SJCRH30 (cell line): ENCODE data around the gene SIRT7. TPM values are rescaled to one million over a fixed set of nuclear protein-coding genes. Genes with fewer than 3 reads are reported as not detected.
"Not testable (repeated sequence)": the region's sequence is repeated elsewhere in the genome, so short reads cannot be mapped to it uniquely, and the experiment has no call there.

Experiments
- DNase-seq, 2 experiments: peaks; one replicate each; pipeline ENCODE4 v3.0.0-alpha.2; 2015 to 2020
- H3K27ac ChIP-seq: fragments of 250-450 bp; sonication (Bioruptor Pico); 2 replicates; pipeline ENCODE4 v1.5.1; 2020; ENCODE audit warnings: mild to moderate bottlenecking, moderate library complexity
- H3K27me3 ChIP-seq: fragments of 250-450 bp; sonication (Bioruptor Pico); 2 replicates; pipeline ENCODE4 v1.5.1; 2020; ENCODE audit warnings: mild to moderate bottlenecking, moderate library complexity
- H3K36me3 ChIP-seq: fragments of 250-450 bp; sonication (Bioruptor Pico); 2 replicates; pipeline ENCODE4 v1.5.1; 2020; ENCODE audit warnings: mild to moderate bottlenecking, moderate library complexity
- H3K4me1 ChIP-seq: fragments of 250-450 bp; sonication (Bioruptor Pico); 2 replicates; pipeline ENCODE4 v1.5.1; 2020; ENCODE audit warnings: mild to moderate bottlenecking, moderate library complexity
- H3K4me3 ChIP-seq: fragments of 250-450 bp; sonication (Bioruptor Pico); 2 replicates; pipeline ENCODE4 v1.5.1; 2020; ENCODE audit warnings: mild to moderate bottlenecking, moderate library complexity
- H3K9me3 ChIP-seq: fragments of 250-450 bp; sonication (Bioruptor Pico); replicated peaks from 2 replicates; pipeline ENCODE4 v1.5.1; 2020; ENCODE audit warnings: mild to moderate bottlenecking, moderate library complexity
- total RNA-seq: library from RNA; depleted of rRNA; stranded (reverse); fragments of >200 nt; shearing (Covaris generic); gene quantifications from 2 replicates; pipeline ENCODE4 v1.2.3, GENCODE V29; 2014

Gene SIRT7
- total RNA-seq, 1 experiment from 2014 or later: 23.5 TPM

- Histone ChIP-seq H3K4me3 (no peak overlapping the region), H3K4me1 (peaks cover 25% of the 10 kb centered on the region), H3K9me3 (peaks cover 4% of the 10 kb centered on the region; the same call in 1 of the 2 replicates), H3K27ac (no peak overlapping the region), H3K36me3 (no peaks in the 10 kb centered on the region), H3K27me3 (peaks cover 5% of the 10 kb centered on the region; the same call in 1 of the 2 replicates)
- no peak for DNase-seq
Observed at GRCh38 chr17:81957691-81958432, 39.9 kb upstream of the SIRT7 start.

DNA sequence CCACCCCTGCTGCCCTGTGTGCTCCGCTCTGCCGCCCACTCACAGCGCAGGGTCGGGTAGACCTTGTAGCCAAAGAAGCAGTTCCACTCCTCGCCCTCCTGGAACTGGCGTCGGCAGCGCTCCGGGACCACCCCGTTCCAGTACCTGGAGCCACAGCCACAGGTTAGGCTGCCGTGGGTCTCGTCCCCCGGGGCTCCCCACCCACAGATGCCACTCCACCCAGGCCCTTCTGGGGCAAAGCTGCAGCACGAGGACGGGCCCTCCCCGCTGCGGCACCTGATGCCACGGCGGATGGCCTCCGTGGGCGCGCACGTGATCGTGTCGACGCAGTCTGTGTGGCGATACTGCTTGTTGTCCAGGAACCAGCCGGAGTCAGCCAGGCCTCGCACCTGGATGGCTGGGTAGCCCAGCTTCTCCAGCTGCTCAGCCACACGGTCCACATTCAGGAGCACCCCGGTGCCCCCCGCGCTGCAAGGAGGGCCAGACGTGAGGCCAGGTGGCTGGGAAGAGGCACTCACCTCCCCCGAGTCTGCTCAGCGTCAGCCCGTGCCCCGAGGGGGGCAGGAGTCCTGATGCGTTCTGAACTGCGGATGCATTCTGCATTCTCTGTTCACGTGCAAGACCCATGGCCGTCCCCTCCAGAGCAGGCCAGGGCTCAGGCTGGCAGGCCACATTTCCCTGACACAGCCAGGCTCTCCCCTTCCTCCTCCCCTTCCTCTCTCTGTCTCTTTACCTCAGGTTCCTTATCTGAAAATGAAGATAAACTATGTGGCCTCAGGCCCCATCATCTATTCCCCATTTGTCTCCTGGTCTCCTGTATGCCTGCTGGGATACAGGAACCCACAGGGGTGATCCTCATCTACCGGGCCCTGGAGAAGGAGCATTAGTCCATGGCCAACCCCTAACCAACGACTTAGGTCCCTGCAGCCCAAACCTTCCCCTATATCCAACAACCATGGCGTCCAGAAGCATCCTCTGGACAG is 38.9 kb upstream of the SIRT7 start:
- no peak for DNase-seq
- H3K9me3 ChIP-seq: peaks cover 4% of the 10 kb centered on the region; the same call in 1 of the 2 replicates
- peaks cover 16% of the 10 kb centered on the region for H3K4me1 ChIP-seq
- no peak overlapping the region for H3K4me3 ChIP-seq
- peaks cover 8% of the 10 kb centered on the region; the same call in 1 of the 2 replicates for H3K27me3 ChIP-seq
- H3K27ac ChIP-seq: no peak overlapping the region
- no peaks in the 10 kb centered on the region for H3K36me3 ChIP-seq

- no peak overlapping the region for H3K4me3 ChIP-seq
- peaks cover 10% of the 10 kb centered on the region; the same call in 1 of the 2 replicates for H3K27me3 ChIP-seq
- no peak overlapping the region for H3K27ac ChIP-seq
- DNase-seq: no peak
- H3K4me1 ChIP-seq: peaks cover 14% of the 10 kb centered on the region
- H3K36me3 ChIP-seq: no peaks in the 10 kb centered on the region
- peaks cover 4% of the 10 kb centered on the region; the same call in 1 of the 2 replicates for H3K9me3 ChIP-seq
Observed at GRCh38 chr17:81955756-81956544, 38.0 kb upstream of the SIRT7 start.

DNA sequence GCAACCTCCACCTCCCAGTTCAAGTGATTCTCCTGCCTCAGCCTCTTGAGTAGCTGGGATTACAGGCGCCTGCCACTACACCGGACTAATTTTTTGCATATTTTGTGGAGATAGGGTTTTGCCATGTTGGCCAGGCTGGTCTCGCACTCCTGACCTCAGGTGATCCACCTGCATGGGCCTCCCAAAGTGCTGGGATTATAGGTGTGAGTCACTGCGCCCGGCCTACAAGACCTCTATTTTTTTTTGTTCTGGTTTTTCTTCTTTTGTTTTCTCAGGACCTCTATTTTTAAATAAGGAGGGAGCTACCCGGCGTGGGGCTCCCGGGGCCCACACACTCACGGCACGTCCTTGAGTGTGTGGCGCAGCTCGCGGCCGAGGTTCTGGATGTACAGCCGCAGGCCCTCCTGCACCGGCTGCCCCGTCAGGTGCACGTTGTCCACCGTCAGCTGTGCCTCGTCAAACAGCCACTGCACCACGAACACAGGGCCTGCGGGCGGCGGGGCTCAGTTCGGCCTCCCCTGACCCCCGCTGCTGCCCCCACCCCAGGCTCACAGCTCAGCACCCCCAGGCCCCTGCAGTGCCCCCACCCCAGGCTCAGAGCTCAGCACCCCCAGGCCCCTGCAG is 37.2 kb upstream of the SIRT7 start:
- Histone ChIP-seq H3K27me3 (peaks cover 10% of the 10 kb centered on the region; the same call in 1 of the 2 replicates), H3K27ac (no peak overlapping the region), H3K36me3 (no peaks in the 10 kb centered on the region), H3K9me3 (peaks cover 4% of the 10 kb centered on the region; the same call in 1 of the 2 replicates), H3K4me1 (peaks cover 14% of the 10 kb centered on the region), H3K4me3 (no peak overlapping the region)
- DNase-seq: no peak

GRCh38 chr17:81954131-81955057 is 36.4 kb upstream of the SIRT7 start:
- H3K9me3 ChIP-seq: peaks cover 4% of the 10 kb centered on the region; the same call in 1 of the 2 replicates
- H3K4me3 ChIP-seq: no peak overlapping the region
- no peaks in the 10 kb centered on the region for H3K36me3 ChIP-seq
- H3K27ac ChIP-seq: no peak overlapping the region
- peaks cover 10% of the 10 kb centered on the region; the same call in 1 of the 2 replicates for H3K27me3 ChIP-seq
- DNase-seq: peak; percentile 81 to 89
- peaks cover 14% of the 10 kb centered on the region for H3K4me1 ChIP-seq

DNA sequence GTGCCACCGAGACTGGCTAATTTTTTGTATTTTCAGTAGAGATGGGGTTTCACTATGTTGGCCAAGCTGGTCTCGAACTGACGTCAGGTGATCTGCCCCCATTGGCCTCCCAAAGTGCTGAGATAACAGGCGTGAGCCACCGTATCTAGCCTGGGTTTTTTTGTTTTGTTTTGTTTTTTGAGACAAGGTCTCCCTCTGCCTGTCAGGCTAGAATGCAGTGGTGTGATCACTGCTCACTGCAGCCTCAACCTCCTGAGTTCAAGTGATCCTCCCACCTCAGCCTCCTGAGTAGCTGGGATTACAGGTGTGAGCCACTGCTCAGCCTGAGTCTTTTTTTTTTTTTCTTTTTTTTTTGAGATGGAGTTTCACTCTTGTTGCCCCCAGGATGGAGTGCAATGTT is 35.5 kb upstream of the SIRT7 start:
- not testable (repeated sequence) for H3K27ac ChIP-seq, H3K36me3 ChIP-seq, DNase-seq, H3K4me3 ChIP-seq, H3K9me3 ChIP-seq
- Histone ChIP-seq H3K27me3 (peaks cover 10% of the 10 kb centered on the region; the same call in 1 of the 2 replicates), H3K4me1 (peaks cover 14% of the 10 kb centered on the region)

- H3K27me3 ChIP-seq: peaks cover 10% of the 10 kb centered on the region; the same call in 1 of the 2 replicates
- DNase-seq: no peak
- H3K36me3 ChIP-seq: no peaks in the 10 kb centered on the region
- H3K4me1 ChIP-seq: peaks cover 14% of the 10 kb centered on the region
- no peaks in the 10 kb centered on the region for H3K9me3 ChIP-seq
- no peak overlapping the region for H3K4me3 ChIP-seq
- H3K27ac ChIP-seq: no peak overlapping the region
Observed at GRCh38 chr17:81952792-81953228, 34.8 kb upstream of the SIRT7 start.

DNA sequence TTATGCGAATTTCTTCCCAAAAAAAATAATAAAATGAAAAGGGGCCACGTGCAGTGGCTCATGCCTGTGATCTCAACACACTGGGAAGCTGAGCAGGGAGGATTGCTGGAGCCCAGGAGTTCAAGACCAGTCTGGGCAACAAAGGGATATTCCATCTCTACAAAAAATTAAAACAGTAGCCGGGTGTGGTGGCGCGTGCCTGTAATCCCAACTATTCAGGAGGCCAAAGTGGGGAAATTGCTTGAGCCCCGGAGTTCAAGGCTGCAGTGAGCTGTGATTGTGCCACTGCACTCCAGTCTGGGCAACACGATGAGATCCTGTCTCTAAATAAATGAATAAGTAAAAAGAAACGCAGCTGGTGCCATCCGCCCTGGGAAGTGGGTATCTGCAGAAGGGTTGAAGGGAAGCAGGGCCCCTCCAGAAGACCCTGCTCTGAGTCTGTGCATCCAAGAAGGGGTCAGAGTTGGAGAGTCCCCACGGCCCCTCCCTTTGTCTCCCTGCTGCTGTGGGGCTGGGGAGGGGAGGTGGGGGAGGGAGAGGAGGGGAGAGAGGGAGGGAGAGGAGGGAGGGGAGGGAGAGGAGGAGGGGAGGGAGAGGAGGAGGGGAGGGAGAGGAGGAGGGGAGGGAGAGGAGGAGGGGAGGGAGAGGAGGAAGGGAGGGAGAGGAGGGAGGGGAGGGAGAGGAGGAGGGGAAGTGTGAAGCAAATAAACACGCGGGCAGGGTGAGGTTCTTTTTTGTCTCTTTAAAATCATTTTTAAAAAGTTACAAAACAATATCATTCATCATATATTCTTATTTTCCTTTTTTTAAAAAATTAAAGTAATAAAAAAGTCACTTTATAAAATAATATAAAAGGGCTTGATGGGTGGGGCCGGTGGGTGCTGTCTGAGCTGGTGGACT is 34.1 kb upstream of the SIRT7 start:
- H3K9me3 ChIP-seq: no peaks in the 10 kb centered on the region
- H3K27ac ChIP-seq: no peak overlapping the region
- peaks cover 8% of the 10 kb centered on the region; the same call in 1 of the 2 replicates for H3K27me3 ChIP-seq
- H3K4me3 ChIP-seq: no peak overlapping the region
- peaks cover 14% of the 10 kb centered on the region for H3K4me1 ChIP-seq
- no peak for DNase-seq
- no peaks in the 10 kb centered on the region for H3K36me3 ChIP-seq

DNA sequence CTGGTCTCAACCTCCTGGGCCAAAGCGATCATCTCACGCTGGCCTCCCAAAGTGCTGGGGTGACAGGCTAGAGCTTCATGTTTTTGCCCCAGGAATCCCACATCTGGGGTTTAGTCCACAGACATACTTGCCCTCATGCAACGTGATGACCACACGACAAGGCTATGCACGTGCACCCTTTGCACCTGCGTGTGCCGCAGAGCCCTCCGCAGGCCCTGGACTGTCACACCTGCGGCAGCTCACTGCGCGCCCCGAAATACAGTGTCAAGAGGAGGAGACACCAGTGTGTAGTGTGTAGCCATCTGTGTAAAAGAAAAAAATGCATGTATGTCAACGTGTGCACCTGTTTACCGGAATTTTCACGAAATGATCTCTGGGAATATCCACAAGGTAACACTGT is 32.5 kb upstream of the SIRT7 start:
- DNase-seq: no peak
- Histone ChIP-seq H3K9me3 (no peaks in the 10 kb centered on the region), H3K36me3 (no peaks in the 10 kb centered on the region), H3K27ac (no peak overlapping the region), H3K4me1 (peaks cover 17% of the 10 kb centered on the region), H3K4me3 (no peak overlapping the region), H3K27me3 (peaks cover 5% of the 10 kb centered on the region; the same call in 1 of the 2 replicates)

GRCh38 chr17:81948635-81949378 is 30.8 kb upstream of the SIRT7 start:
- H3K36me3 ChIP-seq: no peaks in the 10 kb centered on the region
- H3K4me1 ChIP-seq: peaks cover 14% of the 10 kb centered on the region
- no peaks in the 10 kb centered on the region for H3K9me3 ChIP-seq
- H3K27ac ChIP-seq: no peak overlapping the region
- H3K27me3 ChIP-seq: peaks cover 5% of the 10 kb centered on the region; the same call in 1 of the 2 replicates
- DNase-seq: peak in 1 of 2 experiments; percentile 36
- no peak overlapping the region for H3K4me3 ChIP-seq

GRCh38 chr17:81947189-81947588 is 29.2 kb upstream of the SIRT7 start, which contains the start of gene MYADML2:
MYADML2 (minus strand) TSS chr17:81947233; CDS start chr17:81941741, 5,492 bp downstream.
- Histone ChIP-seq H3K9me3 (no peaks in the 10 kb centered on the region), H3K27ac (no peak within 1 kb of the TSS), H3K4me1 (peaks cover 21% of the 10 kb centered on the region), H3K27me3 (peaks cover 2% of the 10 kb centered on the region; the same call in 1 of the 2 replicates), H3K36me3 (no peaks in the 10 kb centered on the region), H3K4me3 (no peak within 1 kb of the TSS)
- no peak for DNase-seq
